ENCODE measurements around the gene PLCH1. TPM values are rescaled to one million over a fixed set of nuclear protein-coding genes. Genes with fewer than 3 reads are reported as not detected.

The PLCH1 gene
- total and polyA plus RNA-seq, 2 of the 8 experiments (the other 6 are each of a cell fraction or from before 2014, with no cell fraction given) = 5.8 to 17.2 TPM

DNA sequence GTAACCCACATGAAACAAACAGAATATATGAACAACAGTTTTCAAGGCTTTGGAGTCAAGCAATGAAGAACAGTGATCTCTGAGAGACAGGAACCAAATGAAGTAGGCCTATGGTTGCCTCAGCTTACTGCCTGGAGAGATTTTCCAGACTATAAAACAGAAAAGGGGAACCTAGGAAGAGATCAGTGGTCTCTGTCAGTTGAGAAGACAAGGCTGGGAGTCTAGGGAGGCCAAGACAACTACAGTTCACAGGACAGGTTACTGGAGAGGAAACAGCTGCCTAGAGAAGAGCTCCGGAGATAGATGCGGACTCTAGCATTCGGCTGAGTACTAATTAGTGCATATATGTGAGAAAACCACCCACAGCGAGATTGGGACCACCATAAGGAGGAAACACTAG is 87.7 kb downstream of the PLCH1 start (continued):
- TF ChIP-seq, protein P1, sequence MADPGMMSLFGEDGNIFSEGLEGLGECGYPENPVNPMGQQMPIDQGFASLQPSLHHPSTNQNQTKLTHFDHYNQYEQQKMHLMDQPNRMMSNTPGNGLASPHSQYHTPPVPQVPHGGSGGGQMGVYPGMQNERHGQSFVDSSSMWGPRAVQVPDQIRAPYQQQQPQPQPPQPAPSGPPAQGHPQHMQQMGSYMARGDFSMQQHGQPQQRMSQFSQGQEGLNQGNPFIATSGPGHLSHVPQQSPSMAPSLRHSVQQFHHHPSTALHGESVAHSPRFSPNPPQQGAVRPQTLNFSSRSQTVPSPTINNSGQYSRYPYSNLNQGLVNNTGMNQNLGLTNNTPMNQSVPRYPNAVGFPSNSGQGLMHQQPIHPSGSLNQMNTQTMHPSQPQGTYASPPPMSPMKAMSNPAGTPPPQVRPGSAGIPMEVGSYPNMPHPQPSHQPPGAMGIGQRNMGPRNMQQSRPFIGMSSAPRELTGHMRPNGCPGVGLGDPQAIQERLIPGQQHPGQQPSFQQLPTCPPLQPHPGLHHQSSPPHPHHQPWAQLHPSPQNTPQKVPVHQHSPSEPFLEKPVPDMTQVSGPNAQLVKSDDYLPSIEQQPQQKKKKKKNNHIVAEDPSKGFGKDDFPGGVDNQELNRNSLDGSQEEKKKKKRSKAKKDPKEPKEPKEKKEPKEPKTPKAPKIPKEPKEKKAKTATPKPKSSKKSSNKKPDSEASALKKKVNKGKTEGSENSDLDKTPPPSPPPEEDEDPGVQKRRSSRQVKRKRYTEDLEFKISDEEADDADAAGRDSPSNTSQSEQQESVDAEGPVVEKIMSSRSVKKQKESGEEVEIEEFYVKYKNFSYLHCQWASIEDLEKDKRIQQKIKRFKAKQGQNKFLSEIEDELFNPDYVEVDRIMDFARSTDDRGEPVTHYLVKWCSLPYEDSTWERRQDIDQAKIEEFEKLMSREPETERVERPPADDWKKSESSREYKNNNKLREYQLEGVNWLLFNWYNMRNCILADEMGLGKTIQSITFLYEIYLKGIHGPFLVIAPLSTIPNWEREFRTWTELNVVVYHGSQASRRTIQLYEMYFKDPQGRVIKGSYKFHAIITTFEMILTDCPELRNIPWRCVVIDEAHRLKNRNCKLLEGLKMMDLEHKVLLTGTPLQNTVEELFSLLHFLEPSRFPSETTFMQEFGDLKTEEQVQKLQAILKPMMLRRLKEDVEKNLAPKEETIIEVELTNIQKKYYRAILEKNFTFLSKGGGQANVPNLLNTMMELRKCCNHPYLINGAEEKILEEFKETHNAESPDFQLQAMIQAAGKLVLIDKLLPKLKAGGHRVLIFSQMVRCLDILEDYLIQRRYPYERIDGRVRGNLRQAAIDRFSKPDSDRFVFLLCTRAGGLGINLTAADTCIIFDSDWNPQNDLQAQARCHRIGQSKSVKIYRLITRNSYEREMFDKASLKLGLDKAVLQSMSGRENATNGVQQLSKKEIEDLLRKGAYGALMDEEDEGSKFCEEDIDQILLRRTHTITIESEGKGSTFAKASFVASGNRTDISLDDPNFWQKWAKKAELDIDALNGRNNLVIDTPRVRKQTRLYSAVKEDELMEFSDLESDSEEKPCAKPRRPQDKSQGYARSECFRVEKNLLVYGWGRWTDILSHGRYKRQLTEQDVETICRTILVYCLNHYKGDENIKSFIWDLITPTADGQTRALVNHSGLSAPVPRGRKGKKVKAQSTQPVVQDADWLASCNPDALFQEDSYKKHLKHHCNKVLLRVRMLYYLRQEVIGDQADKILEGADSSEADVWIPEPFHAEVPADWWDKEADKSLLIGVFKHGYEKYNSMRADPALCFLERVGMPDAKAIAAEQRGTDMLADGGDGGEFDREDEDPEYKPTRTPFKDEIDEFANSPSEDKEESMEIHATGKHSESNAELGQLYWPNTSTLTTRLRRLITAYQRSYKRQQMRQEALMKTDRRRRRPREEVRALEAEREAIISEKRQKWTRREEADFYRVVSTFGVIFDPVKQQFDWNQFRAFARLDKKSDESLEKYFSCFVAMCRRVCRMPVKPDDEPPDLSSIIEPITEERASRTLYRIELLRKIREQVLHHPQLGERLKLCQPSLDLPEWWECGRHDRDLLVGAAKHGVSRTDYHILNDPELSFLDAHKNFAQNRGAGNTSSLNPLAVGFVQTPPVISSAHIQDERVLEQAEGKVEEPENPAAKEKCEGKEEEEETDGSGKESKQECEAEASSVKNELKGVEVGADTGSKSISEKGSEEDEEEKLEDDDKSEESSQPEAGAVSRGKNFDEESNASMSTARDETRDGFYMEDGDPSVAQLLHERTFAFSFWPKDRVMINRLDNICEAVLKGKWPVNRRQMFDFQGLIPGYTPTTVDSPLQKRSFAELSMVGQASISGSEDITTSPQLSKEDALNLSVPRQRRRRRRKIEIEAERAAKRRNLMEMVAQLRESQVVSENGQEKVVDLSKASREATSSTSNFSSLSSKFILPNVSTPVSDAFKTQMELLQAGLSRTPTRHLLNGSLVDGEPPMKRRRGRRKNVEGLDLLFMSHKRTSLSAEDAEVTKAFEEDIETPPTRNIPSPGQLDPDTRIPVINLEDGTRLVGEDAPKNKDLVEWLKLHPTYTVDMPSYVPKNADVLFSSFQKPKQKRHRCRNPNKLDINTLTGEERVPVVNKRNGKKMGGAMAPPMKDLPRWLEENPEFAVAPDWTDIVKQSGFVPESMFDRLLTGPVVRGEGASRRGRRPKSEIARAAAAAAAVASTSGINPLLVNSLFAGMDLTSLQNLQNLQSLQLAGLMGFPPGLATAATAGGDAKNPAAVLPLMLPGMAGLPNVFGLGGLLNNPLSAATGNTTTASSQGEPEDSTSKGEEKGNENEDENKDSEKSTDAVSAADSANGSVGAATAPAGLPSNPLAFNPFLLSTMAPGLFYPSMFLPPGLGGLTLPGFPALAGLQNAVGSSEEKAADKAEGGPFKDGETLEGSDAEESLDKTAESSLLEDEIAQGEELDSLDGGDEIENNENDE (IDR thresholded peaks at IDR 0.05; ENCODE audit: insufficient replicate concordance, low read length) = no peak
- TF ChIP-seq CEBPB (IDR thresholded peaks at IDR 0.05; ENCODE audit: low read depth, low read length) = no peak

Data from H1 (cell line).